ENCODE results near the gene POR. TPM values are rescaled to one million over a fixed set of nuclear protein-coding genes. Genes with fewer than 3 reads are reported as not detected.
A peak's percentile ranks its signal among the peaks of the same experiment; 100 is the strongest.

POR gene
- total and polyA plus RNA-seq, 2 of the 8 experiments (the other 6 are each of a cell fraction or from before 2014, with no cell fraction given), result 98.7 to 144 TPM

DNA sequence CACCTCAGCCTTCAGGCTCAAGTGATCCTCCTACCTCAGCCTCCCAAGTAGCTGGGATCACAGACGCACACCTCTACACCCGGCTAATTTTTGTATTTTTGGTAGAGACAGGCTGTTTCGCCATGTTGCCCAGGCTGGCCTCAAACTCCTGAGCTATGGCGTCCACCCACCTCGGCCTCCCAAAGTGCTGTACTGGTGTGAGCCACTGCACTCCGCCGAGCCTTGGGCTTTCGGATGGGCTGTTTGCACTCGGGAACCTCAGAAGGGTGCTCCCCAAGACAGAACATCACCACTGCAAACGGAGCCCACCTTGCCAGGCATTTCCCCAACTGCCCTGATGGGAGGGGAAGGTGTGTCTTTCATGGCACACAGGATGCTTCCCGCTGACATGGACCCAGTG lies 52.1 kb downstream of the POR start:
- Histone ChIP-seq H2AK5ac (ENCODE audit: low read depth, low read length) (no peak overlapping the region), H3K56ac (replicated peaks; ENCODE audit: insufficient read length, low read depth, low read length) (no peak overlapping the region), H3K9me3 (ENCODE audit: insufficient read depth in 2 of 2, low read depth in 1 of 2, low read length in 1 of 2) (no peaks in the 10 kb centered on the region), H4K20me1 (replicated peaks in 1 of 2; ENCODE audit: control insufficient read depth in 1 of 2, insufficient read depth in 2 of 2, low read length in 2 of 2) (peaks cover 3 to 18% of the 10 kb centered on the region in 2 experiments), H3K18ac (ENCODE audit: extremely low read depth, low read length) (no peak overlapping the region), H3K23me2 (ENCODE audit: low read depth, low read length) (no peaks in the 10 kb centered on the region), H4K91ac (replicated peaks; ENCODE audit: insufficient read length, low read length) (no peak overlapping the region), H4K8ac (ENCODE audit: extremely low read depth, insufficient read depth, low read length) (no peak overlapping the region), H2BK12ac (ENCODE audit: low read depth, low read length) (no peak overlapping the region), H3K4ac (replicated peaks; ENCODE audit: insufficient read length, low read depth, low read length) (no peak overlapping the region), H3K9ac (replicated peaks in 1 of 4; ENCODE audit: extremely low read depth in 1 of 4, low read depth in 3 of 4, low read length in 3 of 4) (no peak overlapping the region), H3K23ac (ENCODE audit: insufficient read length) (no peak overlapping the region), H2BK120ac (replicated peaks; ENCODE audit: low read depth, low read length) (no peak overlapping the region), H3K4me2 (ENCODE audit: insufficient read depth in 1 of 2, low read depth in 2 of 2, low read length in 2 of 2) (no peak overlapping the region), H2BK5ac (ENCODE audit: low read depth, low read length) (peak overlapping the region; percentile 5; the same call in 1 of the 2 replicates), H3K4me3 (ENCODE audit: extremely low read depth in 1 of 4, insufficient read depth in 2 of 4, low read depth in 3 of 4, low read length in 4 of 4) (no peak overlapping the region), H2BK15ac (ENCODE audit: low read length) (no peak overlapping the region), H3K14ac (ENCODE audit: insufficient read length) (no peak overlapping the region), H3K27me3 (replicated peaks in 1 of 4; ENCODE audit: control insufficient read depth in 3 of 4, extremely low read depth in 1 of 4, insufficient read depth in 3 of 4, low read length in 3 of 4) (no peaks in the 10 kb centered on the region), H3K27ac (ENCODE audit: low read depth, low read length) (no peak overlapping the region), H3K79me2 (ENCODE audit: control insufficient read depth in 1 of 2, insufficient read depth in 2 of 2, low read length in 2 of 2) (no peaks in the 10 kb centered on the region), H2BK20ac (ENCODE audit: low read length) (no peak overlapping the region), H3K79me1 (ENCODE audit: low read depth, low read length) (peaks cover 7% of the 10 kb centered on the region), H3K4me1 (replicated peaks in 1 of 4; ENCODE audit: control insufficient read depth in 3 of 4, insufficient read depth in 4 of 4, low read length in 3 of 4) (0 out of 7 replicates have a peak, but pooled peaks cover 0 to 2% (median 0%) of the 10 kb centered on the region in 4 experiments), H2AFZ (ENCODE audit: low read length) (no peak overlapping the region), H3K36me3 (ENCODE audit: control insufficient read depth in 2 of 4, insufficient read depth in 4 of 4, low read length in 3 of 4) (peaks cover 0 to 17% (median 0%) of the 10 kb centered on the region in 4 experiments; a peak in 2 of 8 replicates), H4K5ac (ENCODE audit: insufficient read length, low read depth, low read length) (no peak overlapping the region)
- no peak for DNase-seq (ENCODE audit: low read depth in 1 of 2, low spot score in 2 of 2)
- WGBS, 2 experiments (ENCODE audit: extremely low coverage in 1 of 2, insufficient coverage in 1 of 2, insufficient read length in 1 of 2, insufficient replicate concordance in 2 of 2, low coverage in 1 of 2, low lambda C conversion rate in 2 of 2, missing lambda C conversion rate in 1 of 2), result 93% methylated on average over 11 of the region's 11 CpGs; no CpG with 5 or more reads in 1 of the 2 experiments
- no peak for FAIRE-seq
- ChIA-PET CTCF (ENCODE audit: partially characterized antibody) (interaction anchor here (0.6 to 2.9 kb wide), 7 partner anchors 10 to 90 kb away, joined by 3 to 10 read pairs (median 4); no protein-coding TSS in a partner anchor), POLR2A (ENCODE audit: partially characterized antibody) (interaction anchor here (0.6 to 2.8 kb wide), 5 partner anchors 51 to 100 kb away, joined by 3 to 8 read pairs (median 5); partner anchors contain the start of genes MDH2, POR and STYXL1)
- TF ChIP-seq PHF8 (conservative IDR thresholded peaks at IDR 0.05; ENCODE audit: low read depth, low read length), result no peak
- TF ChIP-seq BCL11A (IDR thresholded peaks at IDR 0.05; ENCODE audit: low read depth in 2 of 2, low read length in 2 of 2), result no peak
- TF ChIP-seq TEAD4 (IDR thresholded peaks at IDR 0.05; ENCODE audit: low read depth, low read length), result no peak
- no peak for TF ChIP-seq EZH2 (IDR thresholded peaks at IDR 0.05; ENCODE audit: low read depth, low read length, severe bottlenecking)
- TF ChIP-seq KDM1A (IDR thresholded peaks at IDR 0.05; ENCODE audit: borderline replicate concordance, low read length), result no peak
- no peak for TF ChIP-seq FOSL1 (IDR thresholded peaks at IDR 0.05; ENCODE audit: insufficient read depth, low read depth, low read length)
- TF ChIP-seq CHD2 (IDR thresholded peaks at IDR 0.05; ENCODE audit: low read length), result no peak
- TF ChIP-seq, protein P1, sequence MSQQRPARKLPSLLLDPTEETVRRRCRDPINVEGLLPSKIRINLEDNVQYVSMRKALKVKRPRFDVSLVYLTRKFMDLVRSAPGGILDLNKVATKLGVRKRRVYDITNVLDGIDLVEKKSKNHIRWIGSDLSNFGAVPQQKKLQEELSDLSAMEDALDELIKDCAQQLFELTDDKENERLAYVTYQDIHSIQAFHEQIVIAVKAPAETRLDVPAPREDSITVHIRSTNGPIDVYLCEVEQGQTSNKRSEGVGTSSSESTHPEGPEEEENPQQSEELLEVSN (IDR thresholded peaks at IDR 0.05), result no peak
